Gastroesophageal sphincter (tissue), 4 donors: ENCODE results near the gene NCKAP5L. TPM values are rescaled to one million over a fixed set of nuclear protein-coding genes. Genes with fewer than 3 reads are reported as not detected.

Source experiments
- ATAC-seq: fragments of 150-250 bp; one replicate; pipeline ENCODE4 v1.9.1; 2016; ENCODE audit warnings: mild to moderate bottlenecking, moderate library complexity
- H3K27ac ChIP-seq, 4 donors: fragments of 200-600 bp; sonication (generic) in 3 of 4; 1 replicate in 3 of 4; 2 replicates in 1 of 4; pipeline ENCODE4 v1.5.1; 2016 to 2019
- H3K27me3 ChIP-seq: fragments of 200-600 bp; sonication (generic); one replicate; pipeline ENCODE4 v1.5.1; 2019
- H3K36me3 ChIP-seq, 2 donors: fragments of 200-600 bp; sonication (generic); one replicate each; pipeline ENCODE4 v1.5.1; 2019; ENCODE audit warnings: control low read depth in 1 of 2
- H3K4me1 ChIP-seq, 3 donors: fragments of 200-600 bp; sonication (generic); 1 replicate in 2 of 3; 2 replicates in 1 of 3; pipeline ENCODE4 v1.5.1; 2016 to 2019; ENCODE audit warnings: control low read depth in 2 of 3
- H3K4me3 ChIP-seq, 2 donors: fragments of 200-600 bp; sonication (generic); one replicate each; pipeline ENCODE4 v1.5.1; 2019; ENCODE audit warnings: mild to moderate bottlenecking in 1 of 2, moderate library complexity in 1 of 2
- H3K9me3 ChIP-seq, 3 donors: fragments of 200-600 bp; sonication (generic); one replicate each; pipeline ENCODE4 v1.5.1; 2017 to 2019; ENCODE audit warnings: control low read depth in 2 of 3
- EP300 ChIP-seq: sonication (generic); formaldehyde crosslinking; IDR thresholded peaks from one replicate; pipeline ENCODE4 v1.6.1; 2017; ENCODE audit warnings: antibody characterized with exemption, mild to moderate bottlenecking
- POLR2A ChIP-seq, 2 donors: fragments of 450-650 bp; IDR thresholded peaks; one replicate each; pipeline ENCODE4 v1.6.1; 2017; ENCODE audit warnings: antibody characterized with exemption in 2 of 2, mild to moderate bottlenecking in 2 of 2, moderate library complexity in 1 of 2
- POLR2AphosphoS5 ChIP-seq: sonication (generic); formaldehyde crosslinking; IDR thresholded peaks from one replicate; pipeline ENCODE4 v1.6.1; 2017; ENCODE audit warnings: antibody characterized with exemption
- WGBS, 2 donors: methylation state at CpG; one replicate each; pipeline ENCODE4 v1.1.5; 2018; ENCODE audit warnings: low coverage in 1 of 2; 5-methylcytosine and 5-hydroxymethylcytosine counted together
- total RNA-seq, 4 donors: library from RNA; depleted of rRNA; stranded (reverse); fragments of >200 nt; gene quantifications; one replicate each; pipeline ENCODE4 v1.1.0, GENCODE V29; 2016
- TF ChIP-seq, protein P1 (sequence below), 4 experiments: fragments of 200-600 bp in 2 of 4; fragments of 450-650 bp in 2 of 4; sonication (generic) in 1 of 4; IDR thresholded peaks; one replicate each; pipeline ENCODE4 v1.5.1; 2017 to 2019; ENCODE audit warnings: antibody characterized with exemption in 4 of 4, mild to moderate bottlenecking in 2 of 4, moderate library complexity in 2 of 4

NCKAP5L gene
- total RNA-seq, 4 donors from 2014 or later, result 15.3 to 27.5 (median 19.0) TPM

DNA sequence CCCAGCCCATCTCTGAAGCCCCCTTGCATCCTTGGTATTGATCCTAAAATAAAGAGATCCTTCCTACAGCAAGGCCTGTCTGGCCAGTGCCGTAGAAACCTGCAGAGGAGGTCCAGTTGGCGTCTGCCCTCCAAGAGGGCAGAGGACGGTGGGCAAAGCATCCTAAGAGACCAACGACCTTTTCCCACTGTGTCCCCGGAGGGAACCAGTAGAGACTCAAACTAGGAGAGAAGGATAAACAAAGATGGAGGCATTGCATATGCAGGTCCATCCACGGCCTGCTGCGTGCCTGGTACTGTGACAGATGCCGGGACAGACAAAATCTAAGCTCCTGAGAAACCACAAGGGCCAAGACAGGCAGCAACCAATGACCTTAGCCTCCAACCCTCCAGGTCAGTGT, 3.8 kb downstream of the NCKAP5L start:
- TF ChIP-seq, protein P1, sequence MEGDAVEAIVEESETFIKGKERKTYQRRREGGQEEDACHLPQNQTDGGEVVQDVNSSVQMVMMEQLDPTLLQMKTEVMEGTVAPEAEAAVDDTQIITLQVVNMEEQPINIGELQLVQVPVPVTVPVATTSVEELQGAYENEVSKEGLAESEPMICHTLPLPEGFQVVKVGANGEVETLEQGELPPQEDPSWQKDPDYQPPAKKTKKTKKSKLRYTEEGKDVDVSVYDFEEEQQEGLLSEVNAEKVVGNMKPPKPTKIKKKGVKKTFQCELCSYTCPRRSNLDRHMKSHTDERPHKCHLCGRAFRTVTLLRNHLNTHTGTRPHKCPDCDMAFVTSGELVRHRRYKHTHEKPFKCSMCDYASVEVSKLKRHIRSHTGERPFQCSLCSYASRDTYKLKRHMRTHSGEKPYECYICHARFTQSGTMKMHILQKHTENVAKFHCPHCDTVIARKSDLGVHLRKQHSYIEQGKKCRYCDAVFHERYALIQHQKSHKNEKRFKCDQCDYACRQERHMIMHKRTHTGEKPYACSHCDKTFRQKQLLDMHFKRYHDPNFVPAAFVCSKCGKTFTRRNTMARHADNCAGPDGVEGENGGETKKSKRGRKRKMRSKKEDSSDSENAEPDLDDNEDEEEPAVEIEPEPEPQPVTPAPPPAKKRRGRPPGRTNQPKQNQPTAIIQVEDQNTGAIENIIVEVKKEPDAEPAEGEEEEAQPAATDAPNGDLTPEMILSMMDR (IDR thresholded peaks at IDR 0.05), result no peak
- no peak for TF ChIP-seq POLR2A (IDR thresholded peaks at IDR 0.05)
- no peak for TF ChIP-seq POLR2AphosphoS5
- no peak for TF ChIP-seq EP300
- Histone ChIP-seq H3K4me1 (peaks cover 10 to 88% (median 45%) of the 10 kb centered on the region in 3 donors), H3K27me3 (no peaks in the 10 kb centered on the region), H3K9me3 (no peaks in the 10 kb centered on the region), H3K36me3 (peaks cover 0 to 18% of the 10 kb centered on the region in 2 donors), H3K4me3 (no peak overlapping the region), H3K27ac (peak overlapping the region in 3 of 4 donors; percentile 96 to 98 (median 97))
- 80 to 90% methylated on average over 1 to 2 of the region's 8 CpGs for WGBS, 2 donors
- no peak for ATAC-seq

DNA sequence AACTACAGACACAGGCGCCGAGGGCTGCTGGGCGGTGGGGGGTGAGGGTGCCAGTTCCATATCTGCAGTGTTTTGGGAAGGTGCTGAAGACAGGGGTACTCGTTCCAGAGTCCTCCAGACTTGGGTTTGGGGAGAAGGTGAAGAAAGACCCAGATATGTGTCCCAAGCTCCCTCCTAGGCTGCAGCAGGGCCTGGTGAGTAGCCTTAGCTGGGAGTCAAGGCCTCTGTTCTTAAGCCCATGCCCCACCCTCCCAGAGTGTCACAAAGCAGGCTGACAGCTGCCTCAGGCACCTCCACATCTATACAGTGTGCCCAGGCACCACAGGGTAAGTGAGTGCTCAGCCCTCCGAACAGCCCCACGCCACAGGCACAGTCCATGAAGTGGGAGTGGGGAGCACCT, 4.3 kb downstream of the NCKAP5L start:
- Histone ChIP-seq H3K27ac (peak overlapping the region in 2 of 4 donors; percentile 96 to 98), H3K27me3 (no peaks in the 10 kb centered on the region), H3K36me3 (peaks cover 0 to 18% of the 10 kb centered on the region in 2 donors), H3K9me3 (no peaks in the 10 kb centered on the region), H3K4me3 (no peak overlapping the region), H3K4me1 (peaks cover 10 to 87% (median 45%) of the 10 kb centered on the region in 3 donors)
- 87 to 89% methylated on average over 3 to 4 of the region's 6 CpGs for WGBS, 2 donors
- TF ChIP-seq, protein P1 (IDR thresholded peaks at IDR 0.05), result no peak
- TF ChIP-seq POLR2AphosphoS5 (no peak), EP300 (no peak)
- ATAC-seq, result no peak

DNA sequence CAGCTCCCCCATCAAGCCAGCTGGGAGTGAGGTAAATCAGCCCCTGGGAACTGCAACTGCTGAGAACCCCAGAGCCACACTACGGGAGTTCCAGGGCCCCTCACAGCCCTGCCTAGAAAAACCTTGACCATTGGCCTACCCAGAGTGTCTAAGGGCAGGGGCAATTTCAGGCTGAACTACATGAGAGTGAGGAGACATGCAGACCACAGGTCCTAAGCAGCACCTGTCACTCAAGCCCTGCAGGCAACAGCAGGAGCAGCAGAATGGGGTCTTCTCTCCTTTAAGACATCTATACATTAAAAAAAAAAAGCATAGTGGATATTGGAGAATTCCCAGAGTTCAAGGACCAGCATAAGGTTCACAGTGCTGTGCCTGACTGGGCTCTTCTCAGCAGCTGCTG, 4.9 kb downstream of the NCKAP5L start:
- ATAC-seq, result no peak
- Histone ChIP-seq H3K9me3 (no peaks in the 10 kb centered on the region), H3K4me1 (peaks cover 10 to 84% (median 45%) of the 10 kb centered on the region in 3 donors), H3K36me3 (peaks cover 0 to 18% of the 10 kb centered on the region in 2 donors), H3K27ac (no peak overlapping the region), H3K4me3 (no peak overlapping the region), H3K27me3 (no peaks in the 10 kb centered on the region)
- no peak for TF ChIP-seq POLR2AphosphoS5
- TF ChIP-seq, protein P1 (IDR thresholded peaks at IDR 0.05), result no peak
- no CpG with 5 or more reads among the region's 1 CpG for WGBS, 2 donors

DNA sequence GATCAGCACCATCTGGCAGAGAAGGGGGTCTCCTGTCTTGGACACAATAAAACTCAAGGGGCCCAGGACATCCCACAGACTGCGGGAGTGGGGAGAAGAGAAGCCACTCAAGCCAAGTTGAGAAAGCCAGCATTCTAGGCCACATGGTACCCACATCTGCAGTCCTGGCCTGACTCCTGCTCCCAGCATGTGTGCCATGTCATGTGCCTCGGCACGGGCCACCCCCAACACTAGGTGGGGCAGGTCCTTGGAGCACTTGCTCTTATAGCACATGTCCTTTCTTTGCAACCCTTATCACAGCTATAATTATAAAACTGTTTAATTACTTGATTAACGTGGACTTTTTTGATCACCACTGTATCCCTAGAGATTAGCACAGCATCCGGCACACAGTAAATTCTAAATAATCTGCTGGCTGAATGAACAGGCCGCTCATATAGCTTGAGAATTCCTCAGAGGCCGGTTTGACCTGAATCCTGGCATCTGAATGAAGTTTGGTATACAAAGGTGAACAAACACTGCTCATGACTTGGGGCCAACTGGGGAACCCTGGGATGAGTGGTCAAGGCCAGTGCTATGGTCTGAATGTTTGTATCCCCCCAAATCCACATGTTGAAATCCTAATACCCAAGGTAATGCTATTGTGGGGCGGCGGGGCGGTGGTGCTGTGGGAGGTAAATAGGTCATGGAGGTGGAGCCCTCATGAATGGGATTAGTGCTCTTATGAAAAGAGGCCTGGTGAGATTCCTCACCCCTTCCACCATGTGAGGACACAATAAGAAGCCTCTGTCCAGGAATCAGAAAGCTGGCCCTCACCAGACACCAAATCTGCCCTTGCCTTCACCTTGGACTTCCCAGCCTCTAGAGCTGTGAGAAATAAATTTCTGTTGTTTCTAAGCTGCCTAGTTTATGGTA, 6.6 kb downstream of the NCKAP5L start:
- H3K4me1 ChIP-seq, result peaks cover 5 to 76% (median 40%) of the 10 kb centered on the region in 3 donors
- 74 to 75% methylated on average over 5 to 10 of the region's 10 CpGs for WGBS, 2 donors
- H3K27ac ChIP-seq, result peak overlapping the region in 1 of 4 donors; percentile 15
- ATAC-seq, result no peak
- H3K4me3 ChIP-seq, result no peak overlapping the region
- TF ChIP-seq, protein P1 (IDR thresholded peaks at IDR 0.05), result no peak
- TF ChIP-seq POLR2AphosphoS5, result no peak
- H3K27me3 ChIP-seq, result no peaks in the 10 kb centered on the region
- no peaks in the 10 kb centered on the region for H3K9me3 ChIP-seq
- peaks cover 0 to 22% of the 10 kb centered on the region in 2 donors for H3K36me3 ChIP-seq

DNA sequence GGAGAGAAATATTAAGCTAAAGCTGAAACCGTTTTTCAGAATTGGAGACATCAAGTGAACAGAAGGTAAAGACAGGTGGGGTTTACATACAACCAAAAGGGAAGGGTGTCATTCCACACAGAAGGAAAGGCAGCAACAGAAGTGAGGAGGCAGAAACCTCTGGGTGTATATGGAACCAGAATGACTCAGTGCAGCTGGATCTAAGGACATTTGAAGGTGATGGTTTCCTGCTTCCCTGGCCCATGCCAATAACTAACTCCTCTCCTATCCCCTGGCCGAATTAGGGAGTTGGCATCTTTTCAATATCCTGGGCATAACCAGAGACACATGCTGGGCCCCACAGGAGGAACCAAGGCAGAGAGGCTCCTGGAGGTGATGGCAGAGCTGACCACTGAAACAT, 8.4 kb downstream of the NCKAP5L start:
- no peaks in the 10 kb centered on the region for H3K27me3 ChIP-seq
- no peaks in the 10 kb centered on the region for H3K9me3 ChIP-seq
- H3K36me3 ChIP-seq, result peaks cover 0 to 32% of the 10 kb centered on the region in 2 donors
- ATAC-seq, result no peak
- peaks cover 0 to 57% (median 21%) of the 10 kb centered on the region in 3 donors for H3K4me1 ChIP-seq
- no peak for TF ChIP-seq EP300
- no peak overlapping the region for H3K4me3 ChIP-seq
- H3K27ac ChIP-seq, result no peak overlapping the region
- WGBS, 2 donors, result 10 to 50% methylated on average over 1 to 2 of the region's 2 CpGs
